ENCODE measurements around the gene HCRT. TPM values are rescaled to one million over a fixed set of nuclear protein-coding genes. Genes with fewer than 3 reads are reported as not detected.

The HCRT gene
- polyA plus RNA-seq, 2 of the 4 experiments (the other 2 are of a cell fraction), result 0.18 TPM; not detected in 1

DNA sequence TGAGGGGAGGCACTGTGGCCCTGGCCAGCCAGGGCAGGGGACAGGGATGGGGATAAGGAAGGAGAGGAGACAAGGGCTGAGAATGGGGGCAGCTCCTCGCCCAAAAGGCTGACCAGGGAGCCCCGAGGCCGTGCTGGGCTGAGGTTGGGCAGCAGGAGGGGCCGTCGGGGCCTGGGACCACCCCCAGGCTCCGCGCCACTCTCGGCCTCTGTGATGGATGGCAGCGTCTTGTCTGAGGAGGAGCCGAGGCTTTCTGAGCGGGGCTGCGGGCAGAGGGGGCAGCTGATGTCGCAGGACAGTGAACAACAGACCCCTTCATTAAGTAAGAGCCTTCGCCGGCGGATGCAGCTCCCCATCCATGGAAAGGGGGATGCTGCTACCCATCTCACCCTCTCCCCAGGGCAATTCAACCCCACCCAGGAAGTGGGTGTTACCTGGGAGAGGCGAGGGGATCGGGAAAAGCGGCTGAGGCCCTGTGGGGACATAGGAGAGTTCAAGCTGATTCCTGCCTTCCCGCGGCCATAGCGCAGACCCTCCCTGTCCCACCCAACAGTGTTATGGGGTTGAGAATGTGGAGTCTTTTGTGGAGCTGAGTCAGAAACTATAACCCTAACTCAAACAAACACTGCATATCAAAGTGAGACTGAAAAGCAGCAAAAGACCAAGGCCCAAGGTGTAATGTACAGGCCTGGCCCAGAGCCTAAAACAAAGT lies 21.4 kb downstream of the HCRT start (continued):
- TF ChIP-seq, protein P1, sequence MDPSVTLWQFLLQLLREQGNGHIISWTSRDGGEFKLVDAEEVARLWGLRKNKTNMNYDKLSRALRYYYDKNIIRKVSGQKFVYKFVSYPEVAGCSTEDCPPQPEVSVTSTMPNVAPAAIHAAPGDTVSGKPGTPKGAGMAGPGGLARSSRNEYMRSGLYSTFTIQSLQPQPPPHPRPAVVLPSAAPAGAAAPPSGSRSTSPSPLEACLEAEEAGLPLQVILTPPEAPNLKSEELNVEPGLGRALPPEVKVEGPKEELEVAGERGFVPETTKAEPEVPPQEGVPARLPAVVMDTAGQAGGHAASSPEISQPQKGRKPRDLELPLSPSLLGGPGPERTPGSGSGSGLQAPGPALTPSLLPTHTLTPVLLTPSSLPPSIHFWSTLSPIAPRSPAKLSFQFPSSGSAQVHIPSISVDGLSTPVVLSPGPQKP (IDR thresholded peaks at IDR 0.05; ENCODE audit: low read depth, low read length), result no peak
- no peak for TF ChIP-seq RCOR1 (IDR thresholded peaks at IDR 0.05; ENCODE audit: low read depth, low read length)
- no peak for TF ChIP-seq RARB (CRISPR knock-in tag; IDR thresholded peaks at IDR 0.05)
- TF ChIP-seq FOSL2 (IDR thresholded peaks at IDR 0.05), result no peak
- no peak for TF ChIP-seq FOSL2 (CRISPR knock-in tag; IDR thresholded peaks at IDR 0.05)
- TF ChIP-seq GATA3 (IDR thresholded peaks at IDR 0.05; ENCODE audit: borderline replicate concordance), result no peak
- TF ChIP-seq, protein P2, sequence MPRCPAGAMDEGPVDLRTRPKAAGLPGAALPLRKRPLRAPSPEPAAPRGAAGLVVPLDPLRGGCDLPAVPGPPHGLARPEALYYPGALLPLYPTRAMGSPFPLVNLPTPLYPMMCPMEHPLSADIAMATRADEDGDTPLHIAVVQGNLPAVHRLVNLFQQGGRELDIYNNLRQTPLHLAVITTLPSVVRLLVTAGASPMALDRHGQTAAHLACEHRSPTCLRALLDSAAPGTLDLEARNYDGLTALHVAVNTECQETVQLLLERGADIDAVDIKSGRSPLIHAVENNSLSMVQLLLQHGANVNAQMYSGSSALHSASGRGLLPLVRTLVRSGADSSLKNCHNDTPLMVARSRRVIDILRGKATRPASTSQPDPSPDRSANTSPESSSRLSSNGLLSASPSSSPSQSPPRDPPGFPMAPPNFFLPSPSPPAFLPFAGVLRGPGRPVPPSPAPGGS (IDR thresholded peaks at IDR 0.05), result no peak
- TF ChIP-seq PHF8 (IDR thresholded peaks at IDR 0.05; ENCODE audit: borderline replicate concordance, low read depth), result no peak
- TF ChIP-seq KDM1A (IDR thresholded peaks at IDR 0.05; ENCODE audit: low read depth), result no peak

DNA sequence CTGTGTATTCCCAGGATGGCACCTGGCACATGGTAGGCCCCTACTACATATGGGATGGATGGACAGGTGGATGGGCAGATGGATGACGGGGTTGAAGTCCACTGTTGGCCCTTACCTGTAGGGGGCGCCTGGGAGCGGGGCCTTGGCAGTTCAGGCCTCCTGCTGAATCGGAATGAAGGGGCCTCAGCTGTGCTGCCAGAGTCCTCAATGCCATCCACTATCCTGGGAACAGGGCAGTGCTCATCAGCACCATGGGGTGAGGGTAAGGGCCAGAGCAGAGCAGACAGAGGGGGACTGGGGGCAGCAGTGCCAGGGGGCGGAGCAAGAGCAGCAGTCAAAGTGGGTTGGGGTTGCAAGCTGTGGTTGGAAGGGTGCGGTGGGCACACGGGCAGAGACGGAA lies 22.1 kb downstream of the HCRT start:
- Histone ChIP-seq H3K9me3 (no peaks in the 10 kb centered on the region), H3K4me1 (no peaks in the 10 kb centered on the region), H3K27ac (no peak overlapping the region), H3K4me3 (no peak overlapping the region), H3K4me2 (no peak overlapping the region)
- ChIA-PET CTCF (interaction anchor here (0.9 to 2.1 kb wide), 6 partner anchors 16 to 43 kb away, joined by 3 to 12 read pairs (median 4); partner anchors contain the start of genes GHDC and HCRT), POLR2A (no interaction called here)
- peak in 1 of 2 experiments; percentile 67; a peak in 3 of 6 replicates for ATAC-seq
- FAIRE-seq, result no peak
- 58% methylated on average over 8 of the region's 8 CpGs for WGBS (ENCODE audit: missing lambda C conversion rate)
- peak; percentile 49 to 53 for DNase-seq (ENCODE audit: low read depth in 1 of 2, low spot score in 1 of 2)
- TF ChIP-seq NR3C1 (IDR thresholded peaks at IDR 0.05) (no peak), MYC (IDR thresholded peaks at IDR 0.05; ENCODE audit: borderline replicate concordance, low read length) (no peak), SMC3 (IDR thresholded peaks at IDR 0.05) (no peak), KDM1A (IDR thresholded peaks at IDR 0.05; ENCODE audit: low read depth) (no peak), TFCP2L1 (CRISPR knock-in tag; IDR thresholded peaks at IDR 0.05) (no peak), RAD21 (conservative IDR thresholded peaks at IDR 0.05 in 1 of 2, IDR thresholded peaks at IDR 0.05 in 1 of 2) (peak in 1 of 2 experiments; percentile 42; a peak in 1 of 5 replicates)
- TF ChIP-seq, protein P2 (IDR thresholded peaks at IDR 0.05), result no peak
- TF ChIP-seq, protein P3, sequence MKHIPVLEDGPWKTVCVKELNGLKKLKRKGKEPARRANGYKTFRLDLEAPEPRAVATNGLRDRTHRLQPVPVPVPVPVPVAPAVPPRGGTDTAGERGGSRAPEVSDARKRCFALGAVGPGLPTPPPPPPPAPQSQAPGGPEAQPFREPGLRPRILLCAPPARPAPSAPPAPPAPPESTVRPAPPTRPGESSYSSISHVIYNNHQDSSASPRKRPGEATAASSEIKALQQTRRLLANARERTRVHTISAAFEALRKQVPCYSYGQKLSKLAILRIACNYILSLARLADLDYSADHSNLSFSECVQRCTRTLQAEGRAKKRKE (CRISPR knock-in tag; IDR thresholded peaks at IDR 0.05; ENCODE audit: low read depth), result no peak
- TF ChIP-seq, protein P4, sequence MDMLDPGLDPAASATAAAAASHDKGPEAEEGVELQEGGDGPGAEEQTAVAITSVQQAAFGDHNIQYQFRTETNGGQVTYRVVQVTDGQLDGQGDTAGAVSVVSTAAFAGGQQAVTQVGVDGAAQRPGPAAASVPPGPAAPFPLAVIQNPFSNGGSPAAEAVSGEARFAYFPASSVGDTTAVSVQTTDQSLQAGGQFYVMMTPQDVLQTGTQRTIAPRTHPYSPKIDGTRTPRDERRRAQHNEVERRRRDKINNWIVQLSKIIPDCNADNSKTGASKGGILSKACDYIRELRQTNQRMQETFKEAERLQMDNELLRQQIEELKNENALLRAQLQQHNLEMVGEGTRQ (IDR thresholded peaks at IDR 0.05), result no peak
- TF ChIP-seq, protein P5, sequence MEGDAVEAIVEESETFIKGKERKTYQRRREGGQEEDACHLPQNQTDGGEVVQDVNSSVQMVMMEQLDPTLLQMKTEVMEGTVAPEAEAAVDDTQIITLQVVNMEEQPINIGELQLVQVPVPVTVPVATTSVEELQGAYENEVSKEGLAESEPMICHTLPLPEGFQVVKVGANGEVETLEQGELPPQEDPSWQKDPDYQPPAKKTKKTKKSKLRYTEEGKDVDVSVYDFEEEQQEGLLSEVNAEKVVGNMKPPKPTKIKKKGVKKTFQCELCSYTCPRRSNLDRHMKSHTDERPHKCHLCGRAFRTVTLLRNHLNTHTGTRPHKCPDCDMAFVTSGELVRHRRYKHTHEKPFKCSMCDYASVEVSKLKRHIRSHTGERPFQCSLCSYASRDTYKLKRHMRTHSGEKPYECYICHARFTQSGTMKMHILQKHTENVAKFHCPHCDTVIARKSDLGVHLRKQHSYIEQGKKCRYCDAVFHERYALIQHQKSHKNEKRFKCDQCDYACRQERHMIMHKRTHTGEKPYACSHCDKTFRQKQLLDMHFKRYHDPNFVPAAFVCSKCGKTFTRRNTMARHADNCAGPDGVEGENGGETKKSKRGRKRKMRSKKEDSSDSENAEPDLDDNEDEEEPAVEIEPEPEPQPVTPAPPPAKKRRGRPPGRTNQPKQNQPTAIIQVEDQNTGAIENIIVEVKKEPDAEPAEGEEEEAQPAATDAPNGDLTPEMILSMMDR (IDR thresholded peaks at IDR 0.05), result peak; percentile 39

Data from A549 (cell line).